ENCODE results near the gene FGGY. TPM values are rescaled to one million over a fixed set of nuclear protein-coding genes. Genes with fewer than 3 reads are reported as not detected.

FGGY gene
- total RNA-seq, 1 donor from 2014 or later, result 31.2 TPM

GRCh38 chr1:59422921-59423575, 126.2 kb downstream of the FGGY start:
- Histone ChIP-seq H3K27me3 (ENCODE audit: low read depth) (no peaks in the 10 kb centered on the region), H3K27ac (replicated peaks) (no peak overlapping the region), H3K4me1 (peaks cover 21% of the 10 kb centered on the region), H3K4me3 (no peak overlapping the region), H3K36me3 (no peaks in the 10 kb centered on the region), H3K9me3 (replicated peaks) (no peaks in the 10 kb centered on the region)
- intact Hi-C loops (cut with micrococcal nuclease), result no loop called here
- TF ChIP-seq CTCF (IDR thresholded peaks at IDR 0.05; ENCODE audit: borderline replicate concordance), result no peak
- DNase-seq, result peak; percentile 55

GRCh38 chr1:59427155-59427554, 130.3 kb downstream of the FGGY start:
- intact Hi-C loops (cut with micrococcal nuclease), result no loop called here
- Histone ChIP-seq H3K9me3 (replicated peaks) (no peaks in the 10 kb centered on the region), H3K36me3 (no peaks in the 10 kb centered on the region), H3K4me1 (peaks cover 26% of the 10 kb centered on the region), H3K27ac (replicated peaks) (no peak overlapping the region), H3K27me3 (ENCODE audit: low read depth) (no peaks in the 10 kb centered on the region), H3K4me3 (no peak overlapping the region)
- DNase-seq, result no peak
- no peak for TF ChIP-seq CTCF (IDR thresholded peaks at IDR 0.05; ENCODE audit: borderline replicate concordance)

GRCh38 chr1:59427784-59428183, 130.9 kb downstream of the FGGY start:
- intact Hi-C loops (cut with micrococcal nuclease), result no loop called here
- TF ChIP-seq CTCF (IDR thresholded peaks at IDR 0.05; ENCODE audit: borderline replicate concordance), result no peak
- H3K4me1 ChIP-seq, result peaks cover 23% of the 10 kb centered on the region
- no peaks in the 10 kb centered on the region for H3K9me3 ChIP-seq (replicated peaks)
- no peak overlapping the region for H3K27ac ChIP-seq (replicated peaks)
- no peaks in the 10 kb centered on the region for H3K36me3 ChIP-seq
- no peak overlapping the region for H3K4me3 ChIP-seq
- no peak for DNase-seq
- no peaks in the 10 kb centered on the region for H3K27me3 ChIP-seq (ENCODE audit: low read depth)

GRCh38 chr1:59428828-59429227, 131.9 kb downstream of the FGGY start:
- TF ChIP-seq CTCF (IDR thresholded peaks at IDR 0.05; ENCODE audit: borderline replicate concordance), result no peak
- Histone ChIP-seq H3K27me3 (ENCODE audit: low read depth) (no peaks in the 10 kb centered on the region), H3K27ac (replicated peaks) (no peak overlapping the region), H3K36me3 (no peaks in the 10 kb centered on the region), H3K9me3 (replicated peaks) (no peaks in the 10 kb centered on the region), H3K4me1 (peaks cover 25% of the 10 kb centered on the region), H3K4me3 (no peak overlapping the region)
- intact Hi-C loops (cut with micrococcal nuclease), result no loop called here
- DNase-seq, result no peak

- peaks cover 33% of the 10 kb centered on the region for H3K4me1 ChIP-seq
- no peak for TF ChIP-seq CTCF (IDR thresholded peaks at IDR 0.05; ENCODE audit: borderline replicate concordance)
- intact Hi-C loops (cut with micrococcal nuclease), result no loop called here
Measured at GRCh38 chr1:59429656-59430055, 132.8 kb downstream of the FGGY start.

More at GRCh38 chr1:59429656-59430055, 132.8 kb downstream of the FGGY start:
- Histone ChIP-seq H3K27me3 (ENCODE audit: low read depth) (no peaks in the 10 kb centered on the region), H3K27ac (replicated peaks) (no peak overlapping the region), H3K36me3 (no peaks in the 10 kb centered on the region), H3K4me3 (no peak overlapping the region), H3K9me3 (replicated peaks) (no peaks in the 10 kb centered on the region)
- DNase-seq, result no peak

Data from left ventricle myocardium inferior (tissue), 1 donor.